Breast epithelium (tissue), 4 donors: ENCODE results near the gene FOXD2. TPM values are rescaled to one million over a fixed set of nuclear protein-coding genes. Genes with fewer than 3 reads are reported as not detected.

Experiments used
- DNase-seq, 2 donors: peaks; one replicate each; pipeline ENCODE4 v3.0.0-alpha.2; 2019; ENCODE audit warnings: low spot score in 2 of 2
- H3K27ac ChIP-seq, 2 donors: fragments of 200-600 bp; sonication (generic) in 1 of 2; one replicate each; pipeline ENCODE4 v1.5.1; 2016 to 2019; ENCODE audit warnings: mild to moderate bottlenecking in 1 of 2
- H3K27me3 ChIP-seq, 2 donors: fragments of 200-600 bp; sonication (generic) in 1 of 2; one replicate each; pipeline versions ENCODE4 v1.5.1 to v1.6.0; 2017 to 2019; ENCODE audit warnings: control low read depth in 1 of 2, mild to moderate bottlenecking in 1 of 2
- H3K36me3 ChIP-seq: fragments of 200-600 bp; one replicate; pipeline ENCODE4 v1.5.1; 2019
- H3K4me1 ChIP-seq, 2 donors: fragments of 200-600 bp; sonication (generic); one replicate each; pipeline ENCODE4 v1.5.1; 2016 to 2019; ENCODE audit warnings: control low read depth in 1 of 2
- H3K4me3 ChIP-seq, 3 donors: fragments of 200-600 bp; sonication (generic); 1 replicate in 2 of 3; 2 replicates in 1 of 3; pipeline ENCODE4 v1.5.1; 2016 to 2019; ENCODE audit warnings: mild to moderate bottlenecking in 3 of 3, moderate library complexity in 2 of 3
- H3K9me3 ChIP-seq, 2 donors: fragments of 200-600 bp; sonication (generic) in 1 of 2; one replicate each; pipeline ENCODE4 v1.5.1; 2016 to 2019; ENCODE audit warnings: control low read depth in 1 of 2
- POLR2A ChIP-seq: fragments of 450-650 bp; IDR thresholded peaks from one replicate; pipeline ENCODE4 v1.6.1; 2016; ENCODE audit warnings: antibody characterized with exemption, mild to moderate bottlenecking, moderate library complexity
- POLR2AphosphoS5 ChIP-seq, 3 donors: sonication (generic); formaldehyde crosslinking; IDR thresholded peaks; one replicate each; pipeline ENCODE4 v1.6.1; 2017; ENCODE audit warnings: antibody characterized with exemption in 3 of 3
- intact Hi-C: fragments of 100-400 bp; cut with DNase I; formaldehyde crosslinking; loops from one replicate; pipeline ENCODE4 v1.15.1; 2023; ENCODE audit warnings: low total_unique reads
- total RNA-seq, 3 donors: library from RNA; depleted of rRNA; stranded (reverse); fragments of >200 nt; gene quantifications; one replicate each; pipeline ENCODE4 v1.1.0, GENCODE V29; 2016
- TF ChIP-seq, protein P1 (sequence below), 3 donors: fragments of 450-650 bp; IDR thresholded peaks; one replicate each; pipeline ENCODE4 v1.5.1; 2016 to 2017; ENCODE audit warnings: antibody characterized with exemption in 3 of 3, mild to moderate bottlenecking in 3 of 3, moderate library complexity in 3 of 3

Gene FOXD2
- total RNA-seq, 3 donors from 2014 or later: 0.32 to 0.33 TPM; not detected in 1

DNA sequence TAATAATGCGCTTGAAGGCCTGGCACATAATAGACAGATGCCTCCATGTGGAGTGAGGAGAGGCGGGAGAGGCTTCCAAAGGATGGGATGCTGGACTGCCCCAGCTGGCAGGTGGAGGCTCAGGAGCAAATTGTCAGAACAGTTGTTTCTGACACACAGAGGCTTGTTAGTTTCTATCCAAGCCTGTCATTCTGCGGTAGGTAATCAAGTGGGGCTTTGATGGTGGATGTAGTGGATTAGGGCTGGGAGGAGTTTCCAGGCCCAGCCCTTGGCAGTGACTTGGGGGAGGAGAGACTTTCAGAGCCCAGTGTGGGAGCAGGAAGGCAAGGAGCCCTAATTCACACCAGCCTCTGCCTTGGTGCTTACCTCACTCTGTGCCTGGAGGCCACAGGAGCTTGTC lies 44.1 kb downstream of the FOXD2 start:
- DNase-seq: no peak
- Histone ChIP-seq H3K27me3 (no peaks in the 10 kb centered on the region), H3K27ac (no peak overlapping the region), H3K4me1 (no peaks in the 10 kb centered on the region), H3K4me3 (no peak overlapping the region), H3K36me3 (no peaks in the 10 kb centered on the region), H3K9me3 (no peaks in the 10 kb centered on the region)
- TF ChIP-seq, protein P1, sequence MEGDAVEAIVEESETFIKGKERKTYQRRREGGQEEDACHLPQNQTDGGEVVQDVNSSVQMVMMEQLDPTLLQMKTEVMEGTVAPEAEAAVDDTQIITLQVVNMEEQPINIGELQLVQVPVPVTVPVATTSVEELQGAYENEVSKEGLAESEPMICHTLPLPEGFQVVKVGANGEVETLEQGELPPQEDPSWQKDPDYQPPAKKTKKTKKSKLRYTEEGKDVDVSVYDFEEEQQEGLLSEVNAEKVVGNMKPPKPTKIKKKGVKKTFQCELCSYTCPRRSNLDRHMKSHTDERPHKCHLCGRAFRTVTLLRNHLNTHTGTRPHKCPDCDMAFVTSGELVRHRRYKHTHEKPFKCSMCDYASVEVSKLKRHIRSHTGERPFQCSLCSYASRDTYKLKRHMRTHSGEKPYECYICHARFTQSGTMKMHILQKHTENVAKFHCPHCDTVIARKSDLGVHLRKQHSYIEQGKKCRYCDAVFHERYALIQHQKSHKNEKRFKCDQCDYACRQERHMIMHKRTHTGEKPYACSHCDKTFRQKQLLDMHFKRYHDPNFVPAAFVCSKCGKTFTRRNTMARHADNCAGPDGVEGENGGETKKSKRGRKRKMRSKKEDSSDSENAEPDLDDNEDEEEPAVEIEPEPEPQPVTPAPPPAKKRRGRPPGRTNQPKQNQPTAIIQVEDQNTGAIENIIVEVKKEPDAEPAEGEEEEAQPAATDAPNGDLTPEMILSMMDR (IDR thresholded peaks at IDR 0.05): no peak
- no peak for TF ChIP-seq POLR2AphosphoS5 (IDR thresholded peaks at IDR 0.05)
- no peak for TF ChIP-seq POLR2A
- intact Hi-C loops: no loop called here

DNA sequence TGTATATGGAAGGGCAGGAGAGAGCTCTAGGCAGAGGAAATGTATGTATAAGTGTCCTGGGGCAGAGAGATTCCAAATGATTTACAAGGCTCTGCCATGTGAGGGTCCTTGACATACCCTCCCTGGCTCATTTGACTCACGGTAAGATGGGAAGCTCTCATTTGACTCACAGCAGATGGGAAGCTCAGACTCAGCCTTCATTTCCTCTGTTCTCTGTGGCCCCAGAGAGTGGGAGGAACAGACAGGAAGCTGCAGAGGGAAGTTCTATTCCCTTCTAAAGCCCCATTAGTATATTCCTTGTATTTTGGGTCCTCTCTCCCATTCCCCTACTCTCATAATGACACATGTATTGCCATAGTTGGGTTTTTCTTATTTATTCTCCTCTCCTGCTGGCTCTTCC lies 44.9 kb downstream of the FOXD2 start:
- intact Hi-C loops: no loop called here
- H3K27ac ChIP-seq: no peak overlapping the region
- no peak for DNase-seq
- no peaks in the 10 kb centered on the region for H3K36me3 ChIP-seq
- H3K4me1 ChIP-seq: no peaks in the 10 kb centered on the region
- no peaks in the 10 kb centered on the region for H3K9me3 ChIP-seq
- H3K27me3 ChIP-seq: no peaks in the 10 kb centered on the region
- H3K4me3 ChIP-seq: no peak overlapping the region
- TF ChIP-seq POLR2A (no peak), POLR2AphosphoS5 (IDR thresholded peaks at IDR 0.05) (no peak)
- TF ChIP-seq, protein P1 (IDR thresholded peaks at IDR 0.05): no peak

DNA sequence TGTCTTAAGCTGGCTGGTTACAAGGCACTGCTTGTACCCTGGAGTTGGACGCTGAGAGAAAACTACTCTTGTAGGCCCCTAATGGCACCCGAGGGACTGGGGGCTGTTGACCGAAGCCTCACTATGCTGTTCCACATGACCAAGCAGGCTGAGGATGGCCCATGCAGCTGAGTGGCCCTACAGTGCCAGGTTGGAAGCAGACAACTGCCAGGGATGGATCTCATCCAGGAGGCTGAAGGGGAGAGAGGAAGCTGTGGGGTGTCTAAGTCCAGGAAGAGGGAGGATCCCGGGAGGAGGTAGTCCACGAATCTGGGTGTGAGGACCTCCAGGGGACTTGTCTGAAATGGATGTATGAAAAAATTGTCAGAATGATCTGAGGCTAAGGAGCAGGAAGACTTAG lies 45.8 kb downstream of the FOXD2 start:
- Histone ChIP-seq H3K4me3 (no peak overlapping the region), H3K27ac (no peak overlapping the region), H3K9me3 (no peaks in the 10 kb centered on the region), H3K4me1 (no peaks in the 10 kb centered on the region), H3K27me3 (no peaks in the 10 kb centered on the region), H3K36me3 (no peaks in the 10 kb centered on the region)
- intact Hi-C loops: loop anchor here (2.0 kb wide), 1 partner anchor 61 kb away; no protein-coding TSS in a partner anchor
- DNase-seq: no peak
- TF ChIP-seq POLR2A (no peak), POLR2AphosphoS5 (IDR thresholded peaks at IDR 0.05) (no peak)
- TF ChIP-seq, protein P1 (IDR thresholded peaks at IDR 0.05): no peak

DNA sequence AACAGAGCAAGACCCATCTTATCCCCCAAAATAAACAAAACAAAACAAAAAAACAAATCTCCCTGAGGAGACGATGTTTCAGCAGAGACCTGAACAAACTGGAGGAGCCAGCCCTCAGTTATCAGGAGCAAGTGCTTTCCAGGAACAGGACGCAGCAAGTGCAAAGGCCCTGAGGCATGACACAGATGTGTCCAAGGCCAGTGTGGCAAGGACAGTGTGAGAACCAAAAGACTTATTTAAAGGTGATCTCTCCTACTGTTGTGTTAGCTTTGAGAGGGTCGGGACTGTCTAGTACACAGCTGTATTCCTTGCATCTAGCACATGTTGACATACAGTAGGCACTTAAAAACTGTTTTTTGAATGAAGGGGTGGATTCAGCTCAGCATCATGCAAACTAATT lies 48.0 kb downstream of the FOXD2 start:
- intact Hi-C loops: loop anchor here (2.0 kb wide), 1 partner anchor 59 kb away; no protein-coding TSS in a partner anchor
- Histone ChIP-seq H3K27me3 (peaks cover 0 to 12% of the 10 kb centered on the region in 2 donors), H3K9me3 (no peaks in the 10 kb centered on the region), H3K27ac (no peak overlapping the region), H3K36me3 (no peaks in the 10 kb centered on the region), H3K4me3 (no peak overlapping the region), H3K4me1 (no peaks in the 10 kb centered on the region)
- TF ChIP-seq POLR2A (no peak), POLR2AphosphoS5 (IDR thresholded peaks at IDR 0.05) (no peak)
- TF ChIP-seq, protein P1 (IDR thresholded peaks at IDR 0.05): no peak
- no peak for DNase-seq

DNA sequence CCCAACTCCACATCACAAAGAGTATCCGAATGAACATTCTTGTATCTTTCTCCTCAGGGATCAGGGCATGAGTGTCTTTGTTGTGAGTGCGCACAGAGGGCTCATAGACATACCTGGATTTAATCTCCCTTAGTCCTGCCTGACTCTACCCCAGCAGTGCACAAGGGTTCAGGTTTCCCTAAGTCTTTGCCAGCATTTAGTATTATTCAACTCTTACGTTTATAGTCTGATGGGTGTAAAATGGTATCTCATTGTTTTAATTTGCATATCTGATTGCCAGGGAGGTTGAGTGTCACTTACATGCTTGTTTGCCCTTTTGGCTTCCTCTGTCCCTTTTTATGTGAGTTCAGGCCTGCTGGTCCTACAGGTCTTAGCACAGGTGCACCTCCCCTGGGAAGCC lies 49.5 kb downstream of the FOXD2 start:
- Histone ChIP-seq H3K27me3 (peaks cover 0 to 12% of the 10 kb centered on the region in 2 donors), H3K36me3 (no peaks in the 10 kb centered on the region), H3K9me3 (no peaks in the 10 kb centered on the region), H3K4me3 (no peak overlapping the region), H3K27ac (no peak overlapping the region), H3K4me1 (no peaks in the 10 kb centered on the region)
- TF ChIP-seq, protein P1 (IDR thresholded peaks at IDR 0.05): no peak
- TF ChIP-seq POLR2A (no peak), POLR2AphosphoS5 (IDR thresholded peaks at IDR 0.05) (no peak)
- intact Hi-C loops: no loop called here
- DNase-seq: no peak
